Measurements from ENCODE around the gene DOCK8.

- TF ChIP-seq CTCF (IDR thresholded peaks at IDR 0.05) = no peak
- TF ChIP-seq POLR2A (IDR thresholded peaks at IDR 0.05) = no peak
These were observed 59.7 kb downstream of the DOCK8 start for GRCh38 chr9:274406-274805.
